Stimulated activated CD8-positive, alpha-beta memory T cell treated with anti-CD3 and anti-CD28 coated beads, Interleukin-4, amount 100 ng/mL, for 24 hours (primary cell): ENCODE data around the gene RPL15.

Source experiments
- DNase-seq: peaks from one replicate; pipeline ENCODE4 v3.0.0-alpha.2; 2020; ENCODE audit warnings: low read depth

Gene RPL15

GRCh38 chr3:23931597-23931996 is 14.7 kb downstream of the RPL15 start:
- no peak for DNase-seq

- DNase-seq = no peak
Observed at GRCh38 chr3:23932571-23932970, 15.6 kb downstream of the RPL15 start.

- no peak for DNase-seq
Observed at GRCh38 chr3:23934253-23934652, 17.3 kb downstream of the RPL15 start.

GRCh38 chr3:23937296-23937695 is 20.4 kb downstream of the RPL15 start:
- DNase-seq = no peak

GRCh38 chr3:23938688-23939087 is 21.8 kb downstream of the RPL15 start:
- no peak for DNase-seq

- no peak for DNase-seq
Observed at GRCh38 chr3:23940775-23941174, 23.8 kb downstream of the RPL15 start.

GRCh38 chr3:23941440-23941839 is 24.5 kb downstream of the RPL15 start:
- no peak for DNase-seq

GRCh38 chr3:23942546-23942945 is 25.6 kb downstream of the RPL15 start:
- no peak for DNase-seq

GRCh38 chr3:23944007-23944783 is 27.3 kb downstream of the RPL15 start:
- DNase-seq = no peak

- peak; percentile 74 for DNase-seq
Observed at GRCh38 chr3:23944861-23945662, 28.1 kb downstream of the RPL15 start, which contains the start of gene NR1D2. Gene NR1D2 (plus strand): TSS chr3:23945286. CDS start chr3:23945579, 293 bp downstream.

GRCh38 chr3:23945663-23945912 is 28.7 kb downstream of the RPL15 start:
- DNase-seq = no peak

GRCh38 chr3:23945913-23946687 is 29.2 kb downstream of the RPL15 start:
- DNase-seq = peak; percentile 97

- DNase-seq = no peak
Observed at GRCh38 chr3:23948761-23949160, 31.8 kb downstream of the RPL15 start.

- no peak for DNase-seq
Observed at GRCh38 chr3:23949784-23950183, 32.9 kb downstream of the RPL15 start.

- no peak for DNase-seq
Observed at GRCh38 chr3:23950293-23950692, 33.4 kb downstream of the RPL15 start.

GRCh38 chr3:23952646-23953045 is 35.7 kb downstream of the RPL15 start:
- DNase-seq = no peak

GRCh38 chr3:23953523-23953922 is 36.6 kb downstream of the RPL15 start:
- no peak for DNase-seq

GRCh38 chr3:23954144-23954543 is 37.2 kb downstream of the RPL15 start:
- no peak for DNase-seq

GRCh38 chr3:23956701-23957100 is 39.8 kb downstream of the RPL15 start:
- DNase-seq = no peak

GRCh38 chr3:23959135-23959900 is 42.4 kb downstream of the RPL15 start:
- no peak for DNase-seq

- DNase-seq = no peak
Observed at GRCh38 chr3:23960649-23961048, 43.7 kb downstream of the RPL15 start.

- DNase-seq = no peak
Observed at GRCh38 chr3:23961066-23961465, 44.1 kb downstream of the RPL15 start.
